SK-N-SH (cell line): Measurements from ENCODE around the gene MKRN2OS. TPM values are rescaled to one million over a fixed set of nuclear protein-coding genes. Genes with fewer than 3 reads are reported as not detected.
A peak's percentile ranks its signal among the peaks of the same experiment; 100 is the strongest.

Experiments
- CTCF ChIA-PET: fragments of 300-600, 350-600 bp; formaldehyde crosslinking; extraction: SDS; loops from one replicate; lab custom pipeline; 2021; lab: Yijun Ruan, JAX
- POLR2A ChIA-PET: fragments of 350-600 bp; sonication (Branson Sonifier 250); formaldehyde crosslinking; extraction: SDS; loops from one replicate; lab custom pipeline; 2020; ENCODE audit warnings: antibody characterized with exemption, inconsistent platforms; lab: Yijun Ruan, JAX
- DNase-seq: peaks from one replicate; pipeline ENCODE4 v3.0.0; 2012
- H2AFZ ChIP-seq: fragments of 200-600 bp; sonication (generic); 2 replicates; pipeline ENCODE4 v1.8.1; 2016; ENCODE audit warnings: antibody characterized with exemption, mild to moderate bottlenecking, low read depth
- H3F3A ChIP-seq: fragments of 200-600 bp; sonication (generic); replicated peaks from 2 replicates; pipeline ENCODE3; 2016; ENCODE audit warnings: antibody characterized with exemption, mild to moderate bottlenecking; ENCODE audit not compliant: insufficient read depth
- H3K27ac ChIP-seq, 2 experiments: fragments of 200-500 bp in 1 of 2; fragments of 200-600 bp in 1 of 2; sonication (Bioruptor generic) in 1 of 2; sonication (generic), shearing (Covaris generic) in 1 of 2; 2 replicates each; pipeline versions ENCODE4 v1.5.1 to v1.6.1; 2014 to 2016; ENCODE audit warnings: low read depth in 2 of 2, inconsistent platforms in 1 of 2, low read length in 1 of 2, mild to moderate bottlenecking in 1 of 2, mixed read lengths in 1 of 2
- H3K27me3 ChIP-seq: fragments of 200-600 bp; sonication (generic), shearing (Covaris generic); 2 replicates; pipeline ENCODE4 v1.6.1; 2016; ENCODE audit warnings: mixed run types; ENCODE audit not compliant: insufficient read depth
- H3K36me3 ChIP-seq, 2 experiments: fragments of 200-500 bp in 1 of 2; fragments of 200-600 bp in 1 of 2; sonication (Bioruptor generic) in 1 of 2; sonication (generic) in 1 of 2; replicated peaks in 1 of 2; 2 replicates each; pipeline versions ENCODE3 to v1.5.1; 2014 to 2016; ENCODE audit warnings: low read length in 1 of 2, mild to moderate bottlenecking in 1 of 2; ENCODE audit not compliant: insufficient read depth in 2 of 2, control insufficient read depth in 1 of 2
- H3K4me1 ChIP-seq, 2 experiments: fragments of 200-500 bp in 1 of 2; fragments of 200-600 bp in 1 of 2; sonication (Bioruptor generic) in 1 of 2; sonication (generic), shearing (Covaris generic) in 1 of 2; 2 replicates each; pipeline versions ENCODE4 v1.5.1 to v1.6.1; 2014 to 2016; ENCODE audit warnings: low read depth in 1 of 2, low read length in 1 of 2, mixed run types in 1 of 2; ENCODE audit not compliant: insufficient read depth in 2 of 2, control insufficient read depth in 1 of 2
- H3K4me2 ChIP-seq: fragments of 200-600 bp; sonication (generic), shearing (Covaris generic); 2 replicates; pipeline ENCODE4 v1.6.1; 2017; ENCODE audit warnings: mixed run types
- H3K4me3 ChIP-seq, 2 experiments: fragments of 200-500 bp in 1 of 2; fragments of 200-600 bp in 1 of 2; sonication (Bioruptor generic) in 1 of 2; sonication (generic), shearing (Covaris generic) in 1 of 2; 2 replicates each; pipeline versions ENCODE4 v1.5.1 to v1.8.1; 2014 to 2016; ENCODE audit warnings: low read depth in 2 of 2, inconsistent platforms in 1 of 2, low read length in 1 of 2, mild to moderate bottlenecking in 1 of 2, mixed read lengths in 1 of 2, moderate library complexity in 1 of 2
- H3K79me2 ChIP-seq: fragments of 200-600 bp; sonication (generic); 2 replicates; pipeline ENCODE4 v1.8.1; 2017; ENCODE audit warnings: mild to moderate bottlenecking; ENCODE audit not compliant: insufficient read depth
- H3K9ac ChIP-seq: fragments of 200-600 bp; sonication (generic); 2 replicates; pipeline ENCODE4 v1.6.1; 2017; ENCODE audit warnings: mixed run types
- H3K9me2 ChIP-seq: fragments of 200-600 bp; sonication (generic); 2 replicates; pipeline ENCODE4 v1.6.1; 2017; ENCODE audit warnings: mixed run types
- H3K9me3 ChIP-seq: fragments of 200-600 bp; sonication (generic); 2 replicates; pipeline ENCODE4 v1.6.1; 2017; ENCODE audit warnings: mixed run types, mild to moderate bottlenecking, moderate library complexity
- H4K20me1 ChIP-seq: fragments of 200-600 bp; sonication (generic); 2 replicates; pipeline ENCODE4 v1.6.1; 2017; ENCODE audit warnings: mild to moderate bottlenecking, mixed run types; ENCODE audit not compliant: insufficient read depth
- CTCF ChIP-seq: fragments of 200-600 bp; sonication (generic); IDR thresholded peaks from 2 replicates; pipeline ENCODE4 v1.6.1; 2017; ENCODE audit warnings: antibody characterized with exemption, mild to moderate bottlenecking, moderate library complexity
- EP300 ChIP-seq, 2 experiments: IDR thresholded peaks; 2 replicates each; pipeline versions ENCODE4 v1.4.0 to v1.6.1; 2012; ENCODE audit warnings: borderline replicate concordance in 1 of 2, low read depth in 1 of 2, low read length in 1 of 2
- FOXJ3 ChIP-seq: sonication (generic); formaldehyde crosslinking; IDR thresholded peaks from 2 replicates; pipeline ENCODE4 v1.5.1; 2020; ENCODE audit warnings: mild to moderate bottlenecking, missing genetic modification reagents
- FOXM1 ChIP-seq: IDR thresholded peaks from 2 replicates; pipeline ENCODE4 v1.4.0; 2012; ENCODE audit warnings: low read depth, mild to moderate bottlenecking
- GATA2 ChIP-seq: sonication (generic); formaldehyde crosslinking; IDR thresholded peaks from 2 replicates; pipeline ENCODE4 v1.5.0; 2020; ENCODE audit warnings: mild to moderate bottlenecking, missing genetic modification reagents
- MEF2A ChIP-seq: IDR thresholded peaks from 2 replicates; pipeline ENCODE4 v1.4.0; 2012; ENCODE audit warnings: low read depth, borderline replicate concordance
- MXI1 ChIP-seq: IDR thresholded peaks from 2 replicates; pipeline ENCODE4 v1.6.1; 2012; ENCODE audit warnings: mild to moderate bottlenecking, low read depth, low read length, improper control_type of control experiment
- NFIC ChIP-seq: IDR thresholded peaks from 2 replicates; pipeline ENCODE4 v1.4.0; 2012; ENCODE audit warnings: borderline replicate concordance
- PBX3 ChIP-seq: IDR thresholded peaks from 2 replicates; pipeline ENCODE4; 2012
- RCOR1 ChIP-seq: fragments of 150-350 bp; IDR thresholded peaks from 2 replicates; pipeline ENCODE4 v1.6.1; 2017; ENCODE audit warnings: antibody characterized with exemption, low read length
- RFX5 ChIP-seq: IDR thresholded peaks from 2 replicates; pipeline ENCODE4 v1.6.1; 2012; ENCODE audit warnings: mild to moderate bottlenecking, improper control_type of control experiment, low read length
- RXRA ChIP-seq: IDR thresholded peaks from 2 replicates; pipeline ENCODE4 v1.4.0; 2012; ENCODE audit warnings: low read depth, mild to moderate bottlenecking, borderline replicate concordance
- TCF12 ChIP-seq: IDR thresholded peaks from 2 replicates; pipeline ENCODE4 v1.4.0; 2012
- WGBS: methylation state at CpG from one replicate; pipeline ENCODE4 v1.1.6; 2017; ENCODE audit warnings: low lambda C conversion rate; 5-methylcytosine and 5-hydroxymethylcytosine counted together
- polyA plus RNA-seq, 3 experiments: library from polyadenylated mRNA; depleted of rRNA; stranded (reverse); fragments of >200 nt; gene quantifications; 2 replicates each; pipeline ENCODE4 v1.2.3, GENCODE V29; 2012

The MKRN2OS gene
- polyA plus RNA-seq, 1 of the 3 experiments (the other 2 are of a cell fraction) = not detected

- peaks cover 15% of the 10 kb centered on the region for H3F3A ChIP-seq
- H3K9ac ChIP-seq = no peak overlapping the region
- no peak overlapping the region for H2AFZ ChIP-seq
- H3K4me1 ChIP-seq = peaks cover 13 to 24% of the 10 kb centered on the region in 2 experiments; a peak in 3 of 4 replicates
- 69% methylated on average over 4 of the region's 4 CpGs for WGBS
- H3K36me3 ChIP-seq = peaks cover 0 to 4% of the 10 kb centered on the region in 2 experiments
- ChIA-PET POLR2A (no interaction called here), CTCF (interaction anchor here (0.9 kb wide), 1 partner anchor 21 kb away, joined by 3 read pairs; no protein-coding TSS in a partner anchor)
- peaks cover 5% of the 10 kb centered on the region for H4K20me1 ChIP-seq
- no peaks in the 10 kb centered on the region for H3K9me3 ChIP-seq
- no peaks in the 10 kb centered on the region for H3K9me2 ChIP-seq
- no peak for TF ChIP-seq MEF2A
- TF ChIP-seq RCOR1 = peak; percentile 53; the same call in 1 of the 2 replicates
- peak in 1 of 2 experiments; percentile 35; a peak in 1 of 4 replicates for TF ChIP-seq EP300 (IDR thresholded peaks at IDR 0.05; ENCODE audit: borderline replicate concordance in 1 of 2, low read depth in 1 of 2, low read length in 1 of 2)
- TF ChIP-seq GATA2 (CRISPR knock-in tag) = peak; percentile 44; the same call in 1 of the 2 replicates
- peak; percentile 79 for TF ChIP-seq MXI1
- H3K79me2 ChIP-seq = no peaks in the 10 kb centered on the region
- H3K4me2 ChIP-seq = no peak overlapping the region
- peak overlapping the region in 1 of 2 experiments; percentile 61; a peak in 2 of 4 replicates for H3K27ac ChIP-seq
- H3K27me3 ChIP-seq = no peaks in the 10 kb centered on the region
- H3K4me3 ChIP-seq = no peak overlapping the region
- peak; percentile 60 for DNase-seq
Measured at GRCh38 chr3:12512534-12513118, 32.7 kb downstream of the MKRN2OS start.

GRCh38 chr3:12509466-12509865, 35.8 kb downstream of the MKRN2OS start:
- 89% methylated on average over 3 of the region's 3 CpGs for WGBS
- H3K4me1 ChIP-seq = peaks cover 16 to 20% of the 10 kb centered on the region in 2 experiments; a peak in 3 of 4 replicates
- no peak overlapping the region for H3K27ac ChIP-seq
- no peak for DNase-seq
- ChIA-PET CTCF (interaction anchor here (1.3 to 1.6 kb wide), 2 partner anchors 13 to 45 kb away, joined by 4 read pairs; no protein-coding TSS in a partner anchor), POLR2A (no interaction called here)
- no peak for TF ChIP-seq PBX3
- no peak for TF ChIP-seq TCF12
- no peak for TF ChIP-seq FOXM1
- no peak for TF ChIP-seq RXRA
- no peak for TF ChIP-seq FOXJ3 (CRISPR knock-in tag)
- TF ChIP-seq RFX5 = no peak
- no peak for TF ChIP-seq CTCF
- no peak for TF ChIP-seq NFIC
- no peaks in the 10 kb centered on the region for H3K9me2 ChIP-seq
- H3K4me3 ChIP-seq = no peak overlapping the region
- no peak overlapping the region for H3K4me2 ChIP-seq
- H3K36me3 ChIP-seq = peaks cover 0 to 12% of the 10 kb centered on the region in 2 experiments
- no peaks in the 10 kb centered on the region for H3K79me2 ChIP-seq
- H4K20me1 ChIP-seq = peaks cover 5% of the 10 kb centered on the region
- peaks cover 22% of the 10 kb centered on the region for H3F3A ChIP-seq
- no peaks in the 10 kb centered on the region for H3K27me3 ChIP-seq
- H2AFZ ChIP-seq = no peak overlapping the region
- no peaks in the 10 kb centered on the region for H3K9me3 ChIP-seq
- H3K9ac ChIP-seq = no peak overlapping the region
